Gastrocnemius medialis (tissue), 4 donors: ENCODE measurements around the gene PCDH1. TPM values are rescaled to one million over a fixed set of nuclear protein-coding genes. Genes with fewer than 3 reads are reported as not detected.

ENCODE experiments used
- ATAC-seq, 2 donors: fragments of 150-250 bp; one replicate each; pipeline ENCODE4 v1.9.1; 2016
- DNase-seq, 2 donors: peaks; one replicate each; pipeline ENCODE4 v3.0.0-alpha.2; 2019
- H3K27ac ChIP-seq, 4 donors: fragments of 200-600 bp; sonication (generic); 1 replicate in 1 of 4; 2 replicates in 3 of 4; pipeline ENCODE4 v1.5.1; 2016 to 2018; ENCODE audit warnings: mild to moderate bottlenecking in 2 of 4, moderate library complexity in 1 of 4
- H3K27me3 ChIP-seq, 3 donors: fragments of 200-600 bp; sonication (generic) in 2 of 3; 1 replicate in 1 of 3; 2 replicates in 2 of 3; pipeline versions ENCODE4 v1.5.1 to v1.6.0; 2016 to 2019; ENCODE audit warnings: mild to moderate bottlenecking in 1 of 3, moderate library complexity in 1 of 3
- H3K36me3 ChIP-seq, 2 donors: fragments of 200-600 bp; sonication (generic) in 1 of 2; one replicate each; pipeline ENCODE4 v1.5.1; 2017 to 2018
- H3K4me1 ChIP-seq, 2 donors: fragments of 200-600 bp; sonication (generic) in 1 of 2; one replicate each; pipeline ENCODE4 v1.5.1; 2016 to 2017; ENCODE audit warnings: mild to moderate bottlenecking in 2 of 2
- H3K4me3 ChIP-seq, 4 donors: fragments of 200-600 bp; sonication (generic) in 3 of 4; 1 replicate in 1 of 4; 2 replicates in 3 of 4; pipeline ENCODE4 v1.5.1; 2016 to 2019; ENCODE audit warnings: mild to moderate bottlenecking in 2 of 4
- H3K9me3 ChIP-seq, 3 donors: fragments of 200-600 bp; sonication (generic) in 2 of 3; 1 replicate in 1 of 3; 2 replicates in 2 of 3; pipeline ENCODE4 v1.5.1; 2016 to 2019
- CTCF ChIP-seq, 5 experiments: fragments of 450-650 bp in 3 of 5; fragments of 200-600 bp in 2 of 5; sonication (generic) in 2 of 5; IDR thresholded peaks in 4 of 5; conservative IDR thresholded peaks in 1 of 5; 1 replicate in 4 of 5; 2 replicates in 1 of 5; pipeline ENCODE4 v1.5.1; 2016 to 2019; ENCODE audit warnings: antibody characterized with exemption in 5 of 5, mild to moderate bottlenecking in 3 of 5, moderate library complexity in 3 of 5
- POLR2A ChIP-seq, 2 donors: fragments of 450-650 bp; IDR thresholded peaks; one replicate each; pipeline ENCODE4 v1.6.1; 2017; ENCODE audit warnings: antibody characterized with exemption in 2 of 2, mild to moderate bottlenecking in 2 of 2, moderate library complexity in 2 of 2
- in situ Hi-C, 4 donors: fragments of 200-750 bp; cut with MboI; loops; one replicate each; pipeline versions ENCODE4 v1.15.0 to v1.8.0; 2017; ENCODE audit warnings: low sequenced_read_pairs in 4 of 4
- intact Hi-C: fragments of 100-400 bp; cut with DNase I; formaldehyde crosslinking; loops from one replicate; pipeline ENCODE4 v1.15.1; 2023; ENCODE audit warnings: low total_unique reads
- total RNA-seq, 4 donors: library from RNA; depleted of rRNA; stranded (reverse); fragments of >200 nt; gene quantifications; one replicate each; pipeline versions ENCODE4 v1.1.0 to v1.2.3, GENCODE V29; 2016

Gene PCDH1
- total RNA-seq, 4 donors from 2014 or later, result 15.9 to 20.8 (median 18.1) TPM

DNA sequence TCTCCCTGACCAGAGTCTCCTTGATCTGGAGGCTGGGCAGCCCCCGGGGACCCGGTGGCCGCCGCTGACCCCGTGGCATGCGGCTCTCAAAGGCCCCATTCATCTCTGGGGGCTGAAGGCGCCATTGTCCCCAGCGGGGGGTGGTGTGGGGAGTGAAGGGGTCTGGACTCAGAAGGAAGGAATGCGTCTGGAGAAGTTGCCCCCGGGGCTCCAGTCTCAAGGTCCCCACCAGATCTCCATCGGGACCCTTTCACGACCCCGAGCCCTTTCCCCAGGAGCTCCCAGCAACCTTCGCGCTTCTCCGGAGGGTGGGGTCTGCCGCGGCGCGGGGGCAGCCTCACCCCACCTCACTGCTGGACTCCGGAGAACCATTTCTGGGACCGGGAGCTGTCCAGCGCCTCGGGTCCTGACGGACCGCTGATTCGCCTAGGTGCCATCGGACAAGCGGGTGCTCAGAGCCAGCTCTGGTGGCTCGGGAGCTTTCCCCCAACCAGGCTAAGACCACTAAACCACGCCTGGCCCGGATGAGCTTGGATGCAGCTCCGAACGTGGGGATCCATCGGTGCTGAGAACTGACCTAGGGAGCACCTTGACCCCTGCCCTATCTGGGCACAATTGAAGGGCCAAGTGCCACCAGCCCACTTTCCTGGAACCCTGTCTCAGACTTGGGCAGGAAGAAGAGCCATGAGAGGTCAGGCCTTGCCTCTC is 5.1 kb upstream of the PCDH1 start:
- Histone ChIP-seq H3K4me1 (peaks cover 5 to 11% of the 10 kb centered on the region in 2 donors), H3K27ac (no peak overlapping the region), H3K27me3 (peaks cover 20 to 32% (median 22%) of the 10 kb centered on the region in 3 donors), H3K36me3 (no peaks in the 10 kb centered on the region), H3K4me3 (no peak overlapping the region), H3K9me3 (no peaks in the 10 kb centered on the region)
- no peak for TF ChIP-seq POLR2A (IDR thresholded peaks at IDR 0.05)
- TF ChIP-seq CTCF (IDR thresholded peaks at IDR 0.05 in 4 of 5, conservative IDR thresholded peaks at IDR 0.05 in 1 of 5), result no peak
- intact Hi-C loops (no loop called here), in situ Hi-C loops (loop anchor here (5.0 to 10.0 kb wide), 4 partner anchors 71 to 189 kb away; partner anchors contain the start of gene PCDH12 (in 1 of the 4))
- DNase-seq, result no peak
- ATAC-seq, result no peak

DNA sequence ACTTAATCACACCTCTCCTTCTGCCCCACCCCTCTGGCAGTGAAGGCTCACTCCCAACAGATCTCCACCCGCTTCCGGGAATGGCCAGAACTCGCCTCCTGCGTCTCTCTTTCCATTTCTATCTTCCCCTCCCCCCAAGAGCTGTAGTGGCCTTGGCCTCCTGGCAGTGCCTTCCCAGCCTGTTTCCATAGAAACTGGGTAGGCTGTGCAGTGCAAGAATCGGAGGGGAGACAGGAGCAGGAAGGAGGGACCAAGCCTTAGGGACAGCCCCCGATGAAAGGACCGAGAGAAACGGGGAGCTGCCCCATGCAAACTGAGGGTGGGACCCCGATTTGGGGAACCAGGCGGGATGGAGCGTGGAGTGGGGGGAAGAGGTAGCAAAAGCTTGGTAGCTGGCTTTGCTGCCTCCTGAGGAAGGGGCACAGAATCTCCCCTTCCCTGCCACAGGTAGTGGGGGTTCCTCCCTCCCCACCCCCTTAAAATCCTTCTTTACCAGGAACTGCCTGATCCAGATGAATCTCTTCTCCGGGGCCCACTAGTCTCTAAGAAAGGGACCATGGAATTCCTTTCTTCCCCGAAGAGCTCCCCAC is 4.5 kb upstream of the PCDH1 start:
- in situ Hi-C loops, result loop anchor here (5.0 to 10.0 kb wide), 4 partner anchors 72 to 188 kb away; partner anchors contain the start of gene PCDH12 (in 1 of the 4)
- ATAC-seq, result no peak
- peaks cover 21 to 32% (median 22%) of the 10 kb centered on the region in 3 donors for H3K27me3 ChIP-seq

GRCh38 chr5:141881886-141882285 is 3.7 kb upstream of the PCDH1 start:
- no peak for TF ChIP-seq CTCF (IDR thresholded peaks at IDR 0.05 in 4 of 5, conservative IDR thresholded peaks at IDR 0.05 in 1 of 5)
- no peak for TF ChIP-seq POLR2A (IDR thresholded peaks at IDR 0.05)
- DNase-seq (no peak), ATAC-seq (no peak)
- H3K4me3 ChIP-seq, result no peak overlapping the region
- H3K9me3 ChIP-seq, result no peaks in the 10 kb centered on the region
- H3K4me1 ChIP-seq, result peaks cover 15 to 19% of the 10 kb centered on the region in 2 donors
- H3K27me3 ChIP-seq, result peaks cover 29 to 39% (median 30%) of the 10 kb centered on the region in 3 donors
- intact Hi-C loops (no loop called here), in situ Hi-C loops (loop anchor here (5.0 to 10.0 kb wide), 4 partner anchors 73 to 187 kb away; partner anchors contain the start of gene PCDH12 (in 1 of the 4))
- H3K27ac ChIP-seq, result peak overlapping the region; percentile 58 to 67 (median 62)
- H3K36me3 ChIP-seq, result no peaks in the 10 kb centered on the region

More for the DNA sequence above, 4.5 kb upstream of the PCDH1 start:
- H3K4me3 ChIP-seq, result no peak overlapping the region
- no peaks in the 10 kb centered on the region for H3K9me3 ChIP-seq
- H3K27ac ChIP-seq, result peak overlapping the region in 1 of 4 donors; percentile 63
- intact Hi-C loops, result no loop called here
- no peaks in the 10 kb centered on the region for H3K36me3 ChIP-seq
- TF ChIP-seq CTCF (IDR thresholded peaks at IDR 0.05 in 4 of 5, conservative IDR thresholded peaks at IDR 0.05 in 1 of 5) (no peak), POLR2A (IDR thresholded peaks at IDR 0.05) (no peak)
- H3K4me1 ChIP-seq, result peaks cover 7 to 12% of the 10 kb centered on the region in 2 donors
- no peak for DNase-seq

DNA sequence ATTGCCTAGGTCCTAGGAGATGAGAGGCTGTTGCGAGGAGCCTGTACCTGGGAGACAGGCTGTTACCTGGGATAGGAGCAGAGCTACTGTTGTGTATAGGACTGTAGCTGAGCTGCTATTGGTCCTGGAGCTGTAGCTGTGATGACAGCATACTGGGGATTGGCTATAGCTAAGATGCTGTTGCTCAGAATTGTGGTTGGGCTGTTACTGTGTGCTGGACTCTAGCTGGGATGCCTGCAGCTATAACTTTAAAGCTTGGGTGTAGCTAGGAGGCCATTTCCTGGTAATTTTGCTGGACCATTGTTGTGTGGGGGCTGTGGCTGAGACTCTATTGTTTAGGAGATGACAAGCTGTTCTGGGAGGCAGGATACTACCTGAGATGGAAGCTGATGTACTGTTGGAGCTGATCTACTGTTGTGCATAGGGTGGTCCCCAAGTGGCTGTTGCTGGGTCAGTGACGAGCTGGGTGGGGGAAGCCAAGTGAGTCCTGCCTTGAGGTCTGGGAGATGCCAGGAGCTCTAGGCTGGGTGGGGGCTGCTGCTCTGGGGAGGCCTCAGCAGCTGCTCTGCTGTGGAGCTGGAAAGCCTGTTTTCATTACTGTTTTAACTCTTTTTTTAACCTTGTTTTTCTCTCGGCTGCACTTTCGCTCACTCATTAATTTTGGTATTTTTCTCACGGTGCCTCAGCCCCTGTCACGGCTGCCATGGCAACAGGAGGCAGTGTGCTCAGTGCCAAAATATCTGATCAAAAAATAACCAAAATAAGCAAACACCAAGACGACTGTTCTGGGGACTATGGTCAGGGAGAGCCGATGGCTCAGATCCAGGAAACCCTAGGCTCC is 3.0 kb upstream of the PCDH1 start:
- H3K4me1 ChIP-seq, result peaks cover 22 to 25% of the 10 kb centered on the region in 2 donors
- H3K4me3 ChIP-seq, result no peak overlapping the region
- TF ChIP-seq POLR2A (IDR thresholded peaks at IDR 0.05) (no peak), CTCF (IDR thresholded peaks at IDR 0.05 in 4 of 5, conservative IDR thresholded peaks at IDR 0.05 in 1 of 5) (no peak)
- H3K27ac ChIP-seq, result peak overlapping the region; percentile 58 to 82 (median 64)
- in situ Hi-C loops, result loop anchor here (5.0 to 10.0 kb wide), 4 partner anchors 74 to 186 kb away; partner anchors contain the start of gene PCDH12 (in 1 of the 4)
- peaks cover 36 to 46% (median 37%) of the 10 kb centered on the region in 3 donors for H3K27me3 ChIP-seq
- no peaks in the 10 kb centered on the region for H3K36me3 ChIP-seq
- no peak for DNase-seq
- H3K9me3 ChIP-seq, result no peaks in the 10 kb centered on the region
- peak; percentile 14 to 21 for ATAC-seq
- intact Hi-C loops, result no loop called here
